OCI-M2 (cell line): ENCODE data around the gene LPIN3.

Experiments used
- DNase-seq: peaks from one replicate; lab custom pipeline; 2025; ENCODE audit not compliant: unreplicated experiment; lab: John Stamatoyannopoulos, UW

The LPIN3 gene

DNA sequence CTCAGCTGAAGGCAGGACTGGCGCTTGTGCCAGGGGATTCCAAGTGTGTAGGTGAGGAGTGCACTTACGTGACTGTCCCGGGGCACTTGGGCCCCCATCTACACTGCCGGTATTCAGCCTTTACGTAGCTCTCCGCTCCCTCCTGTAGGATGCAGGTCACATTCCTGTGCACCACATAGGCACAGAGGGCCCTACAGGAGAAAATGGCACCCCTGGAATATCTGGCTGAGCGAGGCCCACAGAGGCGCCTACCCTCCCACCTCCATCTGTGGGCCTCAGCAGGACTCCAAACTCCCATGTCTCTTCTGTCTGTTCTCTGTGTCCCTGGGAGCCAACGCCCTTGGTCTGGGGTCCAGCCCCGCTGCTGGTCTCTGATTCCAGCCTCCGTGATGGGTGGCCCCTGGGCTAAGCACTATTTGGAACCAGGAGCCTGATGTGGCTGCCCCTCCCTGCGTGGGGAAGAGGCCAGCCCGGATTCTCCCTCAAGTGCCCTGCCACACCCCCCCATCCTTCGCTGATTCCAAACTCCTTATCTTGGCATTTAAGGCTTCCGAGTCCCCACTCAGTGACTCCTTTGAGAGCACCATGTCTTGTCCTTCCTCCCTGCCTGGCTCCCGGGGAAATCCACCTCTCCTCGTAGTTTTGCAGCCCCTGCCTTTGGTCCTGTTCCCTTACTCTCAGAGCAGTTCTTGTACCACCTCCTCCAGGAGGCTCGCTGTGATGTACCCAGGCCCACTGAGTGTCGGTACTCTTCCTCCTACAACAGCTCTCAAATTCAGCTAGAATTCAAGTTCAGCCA is 24.5 kb downstream of the LPIN3 start:
- no peak for DNase-seq

DNA sequence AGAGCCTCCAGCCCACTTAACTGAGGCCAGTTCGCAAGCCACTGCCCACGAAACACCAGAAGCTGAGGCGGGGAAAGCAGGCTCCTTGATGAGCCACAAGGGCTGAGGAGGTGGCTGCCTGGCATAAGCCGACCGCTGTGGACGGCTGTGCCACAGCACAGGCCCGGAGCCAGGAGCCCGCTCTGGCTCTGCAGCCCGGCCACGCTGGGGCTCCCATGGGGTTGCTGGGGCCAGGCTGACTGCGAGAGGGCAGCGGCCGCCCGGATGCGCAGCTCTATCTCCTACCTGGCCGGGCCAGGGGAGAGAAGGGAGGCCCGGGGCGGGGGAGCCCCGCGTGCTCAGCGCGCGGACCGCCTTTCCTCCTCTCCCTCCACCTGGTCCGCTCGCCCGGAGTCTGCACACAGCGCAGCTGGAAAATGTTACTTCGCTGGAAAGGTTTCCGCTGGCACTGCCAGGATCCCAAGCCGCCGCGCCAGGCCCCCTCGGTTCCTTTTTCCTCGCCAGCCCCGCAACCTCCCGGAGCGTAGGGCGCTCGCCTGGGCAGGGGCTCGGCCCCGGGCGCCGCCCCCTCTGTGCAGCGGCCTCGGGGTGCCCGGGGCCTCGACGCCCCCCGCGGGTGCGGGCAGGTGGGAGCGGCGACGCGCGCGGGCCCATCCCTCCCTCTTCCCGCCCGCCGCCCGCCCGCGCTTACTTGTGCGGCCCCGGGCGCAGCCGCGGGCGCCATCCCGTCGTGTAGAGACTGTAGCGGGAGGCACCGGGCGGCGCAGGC is 25.3 kb downstream of the LPIN3 start:
- no peak for DNase-seq

DNA sequence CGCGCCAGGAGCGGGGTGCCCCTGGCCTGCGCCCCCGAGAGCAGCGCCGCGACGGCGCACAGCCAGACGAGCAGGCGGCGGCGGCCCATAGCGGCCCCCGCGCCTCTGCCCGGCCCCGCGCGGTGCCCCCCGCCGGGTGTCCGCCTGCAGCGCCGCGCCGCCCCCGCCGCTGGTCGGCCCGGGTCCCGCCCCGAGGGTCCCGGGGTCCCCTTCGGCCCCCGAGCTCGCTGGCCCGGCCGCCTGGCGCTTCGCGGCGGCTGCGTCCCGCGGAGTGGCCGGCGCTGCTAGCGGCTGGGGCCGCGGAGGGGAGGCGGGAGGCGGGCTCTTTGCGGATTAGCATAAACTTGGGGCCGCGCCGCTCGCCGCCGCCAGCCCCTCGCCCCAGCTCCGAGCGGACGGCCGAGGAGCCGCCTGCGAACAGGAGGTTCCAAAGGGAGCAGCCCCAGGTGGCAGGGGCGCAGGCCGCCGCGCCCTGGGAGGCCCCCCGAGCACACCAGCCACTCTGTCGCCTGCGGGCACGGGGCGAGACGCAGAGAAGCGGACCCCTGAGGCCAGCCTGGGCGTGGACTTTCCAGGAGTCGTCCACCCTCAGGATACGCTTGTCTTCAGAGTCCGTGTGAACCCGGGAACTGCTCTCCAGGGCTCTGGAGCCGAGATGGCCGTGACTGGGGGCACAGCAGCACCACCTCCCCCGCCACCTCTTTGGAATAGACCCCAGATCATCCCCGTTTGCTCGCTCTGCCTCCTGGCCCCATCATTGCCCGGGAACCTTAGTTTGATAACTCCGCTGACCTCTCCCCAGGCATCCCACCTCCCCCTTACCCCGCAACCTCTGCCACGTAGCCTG is 26.1 kb downstream of the LPIN3 start, which contains the start of gene EMILIN3:
Gene EMILIN3, minus strand, starts transcription at position 273 of the 847 bp plus-strand sequence. Its CDS starts 184 bp downstream, at position 89.
- DNase-seq, result no peak

DNA sequence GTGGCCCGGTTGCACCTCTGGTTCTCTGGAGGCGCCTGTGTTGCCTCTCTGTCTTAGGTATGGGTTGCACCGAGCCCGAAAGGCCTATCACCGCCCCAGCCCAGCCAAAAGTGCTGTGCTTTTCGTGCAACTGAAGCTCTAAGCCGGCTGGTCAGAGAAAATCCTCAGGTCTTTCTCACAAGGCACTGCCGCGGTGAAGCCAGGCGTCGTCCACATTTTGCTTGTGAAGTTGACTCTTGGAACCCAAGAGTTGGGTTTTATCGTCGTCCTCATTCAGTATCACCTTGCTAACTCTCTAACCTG is 26.7 kb downstream of the LPIN3 start:
- DNase-seq, result no peak

DNA sequence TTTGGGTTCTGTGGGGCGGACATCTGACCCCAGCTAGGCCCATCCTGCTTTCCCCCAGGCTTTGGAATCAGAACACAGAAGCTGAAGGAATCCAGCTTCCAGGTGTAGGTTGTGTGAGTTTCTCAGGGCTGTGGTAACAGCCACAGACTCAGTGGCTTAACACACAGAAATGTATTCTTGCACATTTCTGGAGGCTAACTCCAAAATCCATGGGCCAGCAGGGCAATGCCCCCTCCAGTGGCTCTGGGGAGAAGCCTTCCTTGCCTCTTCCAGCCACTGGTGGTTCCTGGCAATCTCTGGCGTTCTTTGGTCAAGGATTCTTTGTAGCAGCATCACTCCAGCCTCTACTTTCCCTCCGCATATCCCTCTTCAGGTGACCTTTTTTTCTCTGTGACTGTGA is 27.3 kb downstream of the LPIN3 start:
- DNase-seq, result no peak

DNA sequence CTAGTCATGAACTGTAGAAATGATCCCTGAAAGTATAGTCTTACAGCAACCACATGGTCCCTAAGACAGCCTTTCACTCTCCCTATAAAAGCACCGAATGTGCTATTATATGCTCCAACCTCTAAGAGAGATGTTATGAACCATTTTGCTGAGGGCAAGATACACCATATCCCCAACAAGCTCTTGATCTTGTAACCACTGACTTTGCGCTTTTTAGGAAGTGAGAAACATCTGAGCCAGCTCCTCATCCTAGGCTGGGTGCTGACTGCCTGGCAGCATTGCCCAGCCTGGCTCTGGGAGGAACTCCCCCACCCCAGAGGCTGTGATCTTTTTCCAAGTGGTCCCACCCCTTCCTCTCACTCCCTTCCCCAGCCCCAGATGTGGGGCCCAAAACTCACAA is 29.1 kb downstream of the LPIN3 start:
- no peak for DNase-seq

DNA sequence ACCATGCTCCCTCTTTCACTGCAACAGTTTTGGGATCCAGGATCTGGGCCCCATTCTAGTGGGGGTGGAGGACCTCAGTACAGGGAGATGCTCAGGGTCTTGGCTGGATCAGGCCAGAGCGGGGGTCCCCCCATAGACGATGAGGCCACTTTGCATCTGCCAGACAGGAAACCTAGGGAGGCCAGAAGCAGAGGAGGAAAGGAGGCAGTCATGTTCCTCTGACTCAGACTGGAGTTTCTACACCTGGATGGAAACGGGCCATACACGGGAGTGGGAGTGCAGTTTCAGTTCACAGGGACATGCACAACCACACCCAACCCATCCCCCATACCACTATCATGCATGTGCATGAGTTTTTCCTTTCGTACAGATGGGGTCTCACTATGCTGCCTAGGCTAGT is 29.6 kb downstream of the LPIN3 start:
- no peak for DNase-seq

DNA sequence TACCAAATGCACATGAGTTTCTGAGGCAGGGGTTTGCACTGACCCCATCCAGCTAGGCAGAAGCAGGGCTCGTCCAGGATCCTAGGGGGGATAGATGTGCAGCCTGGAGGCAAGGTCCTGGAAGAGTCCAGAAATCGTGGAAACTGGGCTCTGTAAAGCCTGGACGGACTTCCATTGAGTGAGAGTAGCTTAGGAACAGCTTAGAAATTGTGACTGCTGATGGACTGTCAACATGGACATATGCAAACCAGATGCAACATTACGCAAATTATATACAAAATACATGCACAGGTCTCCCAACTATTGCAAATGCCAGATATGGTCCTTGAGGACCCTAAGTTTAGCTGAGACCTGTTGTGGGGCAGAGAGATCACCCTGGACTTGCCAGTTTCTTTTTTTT is 30.8 kb downstream of the LPIN3 start:
- DNase-seq, result no peak

DNA sequence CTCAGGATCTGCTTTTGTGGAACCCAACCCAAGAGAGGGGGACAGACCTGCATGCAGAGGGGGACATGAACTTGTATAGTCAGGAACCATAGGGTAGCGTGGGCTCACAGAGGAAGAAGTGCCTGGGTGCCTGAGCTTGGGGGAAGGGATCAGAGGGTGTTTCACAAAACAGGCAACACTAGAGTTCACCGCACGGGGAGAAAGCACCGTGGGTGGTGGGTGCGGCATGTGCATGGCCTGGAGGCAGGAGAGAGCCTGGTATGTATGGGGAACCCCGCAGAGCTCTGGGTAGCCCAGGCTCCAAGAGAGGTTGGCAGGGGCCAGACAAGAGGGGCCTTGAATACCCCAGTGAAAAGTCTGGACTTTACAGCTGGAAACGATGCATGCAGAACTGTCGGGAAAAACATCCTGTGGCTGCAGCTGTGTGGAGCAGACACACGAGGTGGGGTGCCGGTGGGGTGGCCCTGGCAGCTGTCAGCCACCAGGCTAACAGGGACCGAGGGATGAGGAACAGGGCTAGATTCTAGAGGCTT is 32.7 kb downstream of the LPIN3 start:
- DNase-seq, result no peak

DNA sequence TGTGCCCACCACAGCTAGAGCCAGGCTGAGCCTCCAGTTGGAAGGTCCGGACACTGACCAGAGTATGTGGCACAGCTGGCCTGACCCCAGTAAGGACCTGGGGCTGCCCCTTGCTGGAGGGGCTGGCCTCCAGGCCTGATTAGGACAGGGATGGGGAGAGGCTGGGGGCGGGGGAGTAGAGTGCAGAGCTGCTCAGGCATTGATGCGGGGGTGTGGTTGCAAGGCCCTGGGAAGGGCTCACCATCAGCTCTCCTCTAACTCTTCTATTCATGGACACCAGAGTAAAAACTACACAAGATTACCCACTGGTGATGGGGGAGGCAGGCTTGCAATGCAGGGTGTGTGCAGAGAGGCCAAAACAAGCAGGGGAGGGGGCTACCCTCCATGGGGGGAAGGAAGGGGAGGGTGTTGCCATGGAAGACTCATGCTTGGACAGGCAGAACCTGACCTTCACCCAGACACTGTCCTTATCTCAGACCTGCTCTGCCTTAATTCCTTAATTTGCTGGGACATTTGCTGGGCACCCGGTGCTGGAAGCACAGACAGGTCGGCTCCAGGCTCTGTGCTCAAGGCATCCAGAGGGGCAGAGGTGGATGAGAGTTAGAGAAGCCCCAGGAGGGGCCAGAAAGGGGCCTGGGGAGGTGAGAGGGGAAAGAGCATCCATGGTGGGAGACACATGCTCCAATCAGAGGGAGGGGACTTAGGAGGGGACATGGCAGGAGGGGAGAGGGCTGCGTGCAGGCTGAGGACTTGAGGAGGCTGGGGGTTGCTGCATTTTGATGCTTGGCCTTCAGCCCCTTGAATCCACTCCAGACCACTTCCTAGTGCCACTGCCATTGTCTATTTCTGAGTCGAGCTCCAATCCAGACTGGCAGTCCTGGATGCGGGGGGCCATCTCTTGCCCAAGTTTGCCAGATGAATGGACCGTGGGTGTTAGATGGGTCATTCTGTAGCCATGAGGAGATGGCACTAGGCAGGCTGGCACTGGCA is 33.6 kb downstream of the LPIN3 start:
- DNase-seq, result no peak

DNA sequence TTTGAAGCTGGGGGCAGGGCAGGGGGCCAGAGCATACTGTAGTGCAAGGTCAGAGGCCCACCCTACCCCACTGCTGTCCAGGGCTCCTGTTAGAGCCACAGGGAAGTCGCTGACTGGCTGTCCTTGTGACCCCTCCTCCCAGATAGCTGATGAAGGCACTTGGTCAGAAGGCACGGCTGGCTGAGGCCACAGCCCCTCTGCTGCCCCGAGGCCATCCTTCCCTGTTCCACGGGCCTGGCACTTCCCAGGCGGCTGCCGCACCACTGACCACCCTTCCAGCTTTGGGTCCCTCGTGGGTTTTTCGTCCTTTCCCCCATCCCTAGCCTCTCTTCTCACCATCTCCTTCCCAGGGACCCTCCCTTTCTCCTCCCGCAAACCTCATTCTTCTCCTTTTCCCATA is 35.2 kb downstream of the LPIN3 start:
- DNase-seq, result no peak

DNA sequence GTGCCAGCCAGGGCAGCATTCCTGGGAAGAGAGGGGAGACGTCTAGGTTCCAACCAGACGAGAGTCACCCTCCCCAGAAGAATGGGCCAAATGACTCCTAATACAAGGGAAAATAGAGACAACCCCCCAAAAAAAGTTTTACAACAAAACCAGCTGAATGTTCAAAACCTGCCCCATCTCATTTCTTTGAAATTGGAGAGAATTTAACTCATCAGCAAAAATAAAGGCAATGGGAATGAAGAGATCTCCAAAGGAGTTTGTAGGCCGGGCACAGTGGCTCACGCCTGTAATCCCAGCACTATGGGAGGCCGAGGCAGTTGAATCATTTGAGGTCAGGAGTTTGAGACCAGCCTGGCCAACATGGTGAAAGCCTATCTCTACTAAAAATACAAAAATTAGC is 35.7 kb downstream of the LPIN3 start:
- no peak for DNase-seq

DNA sequence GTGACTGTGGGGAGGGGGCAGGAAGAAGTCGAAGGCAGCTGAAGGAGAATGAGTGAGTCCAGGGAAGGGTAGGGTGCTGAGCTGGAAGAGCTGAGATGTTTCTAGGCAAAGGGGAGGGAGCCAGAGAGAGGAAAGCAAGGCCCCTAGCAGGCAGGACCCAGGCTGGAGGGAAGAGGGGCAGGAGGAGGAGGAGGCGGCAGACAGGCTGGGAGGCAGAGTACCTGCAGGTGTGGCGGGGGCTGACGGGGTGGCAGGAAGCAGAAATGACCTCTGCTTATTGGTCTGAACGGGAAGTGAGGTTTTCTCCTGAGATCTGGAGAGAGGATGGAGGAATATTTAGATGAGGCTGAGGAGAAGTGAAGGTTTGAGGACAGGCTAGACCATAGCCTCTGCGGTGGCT is 36.7 kb downstream of the LPIN3 start:
- DNase-seq, result no peak

DNA sequence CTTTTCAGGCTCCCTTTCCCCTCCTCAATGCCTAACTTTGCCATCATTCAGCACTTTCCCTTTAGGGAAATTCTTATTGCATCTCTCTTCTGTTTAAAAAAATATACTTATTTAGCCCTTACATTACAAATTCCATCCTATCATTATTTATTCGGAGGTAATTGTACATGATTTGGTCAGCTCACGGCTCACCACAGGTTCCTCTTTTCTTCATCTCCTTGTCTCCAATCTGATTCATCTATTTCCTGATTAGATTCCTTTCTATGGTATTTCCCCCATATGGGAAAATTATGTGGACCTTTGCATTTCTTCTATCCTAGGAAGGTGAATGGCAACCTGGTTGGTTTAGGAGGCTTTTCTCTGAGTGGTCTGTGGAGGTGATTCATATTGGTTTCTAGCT is 38.9 kb downstream of the LPIN3 start:
- no peak for DNase-seq

DNA sequence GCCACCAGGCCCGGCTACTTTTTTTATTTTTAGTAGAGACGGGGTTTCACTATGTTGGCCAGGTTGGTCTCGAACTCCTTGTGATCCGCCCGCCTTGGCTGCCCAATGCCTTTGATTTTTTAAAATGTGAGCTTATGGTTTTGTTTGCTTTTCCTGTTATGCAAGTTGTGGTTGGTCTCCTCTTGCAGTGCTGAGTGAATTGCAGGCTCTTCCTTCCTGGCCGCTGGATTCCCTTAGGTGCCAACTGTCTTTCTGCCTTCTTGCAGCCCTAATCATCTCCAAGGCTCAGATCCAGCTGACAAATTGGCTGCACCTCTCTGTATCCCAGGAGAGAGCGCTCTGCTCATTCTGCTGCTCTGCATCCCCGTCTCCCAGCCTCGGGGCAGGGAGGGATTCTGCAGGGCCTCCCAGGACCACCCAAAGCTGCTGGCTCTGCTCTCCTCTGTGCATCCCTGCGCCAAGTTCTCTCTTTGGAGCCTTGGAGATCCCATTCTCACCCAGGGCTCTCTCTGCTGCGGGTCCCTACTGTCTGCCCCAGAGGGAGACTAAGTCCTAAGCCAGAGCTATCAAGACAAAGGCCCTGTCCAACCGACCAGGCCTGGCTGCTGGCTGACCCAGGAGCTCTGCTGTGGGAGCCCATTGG is 40.1 kb downstream of the LPIN3 start:
- DNase-seq, result no peak

DNA sequence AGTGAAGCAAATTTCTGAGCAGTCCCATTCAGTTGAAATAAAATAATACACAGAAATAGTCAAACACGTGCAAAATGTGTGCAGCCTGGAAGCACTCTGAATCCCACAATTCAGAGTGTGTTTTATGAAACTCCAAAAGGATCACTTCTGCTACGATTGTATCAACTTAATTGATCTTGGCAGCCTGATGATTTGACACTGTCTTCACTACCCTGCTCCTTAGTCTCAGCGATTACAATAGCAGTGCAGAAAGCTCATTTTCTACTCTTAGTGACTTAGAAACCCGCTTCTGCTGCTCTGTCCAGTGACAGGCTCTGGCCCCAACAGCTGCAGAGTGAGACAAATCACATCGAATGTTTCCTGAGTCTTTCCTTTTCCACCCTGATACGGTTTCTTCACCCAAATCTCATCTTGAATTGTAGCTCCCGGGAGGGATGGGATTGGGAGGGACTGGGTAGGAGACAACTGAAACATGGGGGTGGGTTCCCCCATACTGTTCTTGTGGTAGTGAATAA is 42.2 kb downstream of the LPIN3 start:
- no peak for DNase-seq

DNA sequence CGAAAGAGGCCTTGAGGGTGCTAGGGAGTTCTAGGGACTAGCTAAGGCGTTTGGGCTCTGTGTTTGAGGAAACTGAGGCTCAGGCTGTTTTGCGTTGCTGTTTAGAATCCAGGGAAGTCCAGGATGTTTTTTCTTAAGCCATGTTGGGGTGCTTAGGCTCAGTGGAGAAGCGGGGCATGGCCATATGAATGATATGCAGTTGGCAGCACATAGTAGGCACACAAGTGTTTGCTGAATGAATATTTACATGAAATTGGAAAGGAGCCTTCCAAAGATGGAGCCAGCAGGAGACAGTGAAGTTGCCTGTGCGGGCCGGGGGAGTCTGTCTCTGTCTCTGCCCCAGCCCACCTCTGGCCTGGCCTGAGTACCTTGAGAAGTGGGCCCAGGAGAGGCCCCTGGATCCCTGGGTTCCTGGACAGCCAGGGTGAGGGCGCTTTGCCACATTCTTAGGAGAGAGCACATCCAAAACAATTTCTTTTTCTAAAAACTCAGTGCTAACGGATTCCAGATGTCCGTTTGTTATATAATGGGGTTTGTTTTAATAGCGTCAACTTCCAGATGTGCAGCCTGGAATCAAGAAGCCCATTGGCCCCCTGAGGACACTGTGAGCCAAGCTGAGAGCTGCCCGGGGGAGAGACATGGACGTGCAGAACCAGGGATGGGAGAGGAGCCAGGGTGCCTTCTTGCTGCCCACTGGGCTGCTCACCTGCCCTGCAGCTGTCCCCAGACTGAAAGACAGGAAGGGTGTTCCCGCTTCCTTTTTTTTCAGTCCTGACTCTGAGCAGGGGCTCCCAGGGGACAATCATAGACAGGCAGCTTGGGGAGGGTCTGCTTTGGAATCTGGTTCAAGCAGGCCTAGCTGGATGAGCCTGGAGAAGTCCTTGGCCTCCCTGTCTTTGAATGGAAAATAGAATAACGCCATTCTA is 46.1 kb downstream of the LPIN3 start:
- no peak for DNase-seq

DNA sequence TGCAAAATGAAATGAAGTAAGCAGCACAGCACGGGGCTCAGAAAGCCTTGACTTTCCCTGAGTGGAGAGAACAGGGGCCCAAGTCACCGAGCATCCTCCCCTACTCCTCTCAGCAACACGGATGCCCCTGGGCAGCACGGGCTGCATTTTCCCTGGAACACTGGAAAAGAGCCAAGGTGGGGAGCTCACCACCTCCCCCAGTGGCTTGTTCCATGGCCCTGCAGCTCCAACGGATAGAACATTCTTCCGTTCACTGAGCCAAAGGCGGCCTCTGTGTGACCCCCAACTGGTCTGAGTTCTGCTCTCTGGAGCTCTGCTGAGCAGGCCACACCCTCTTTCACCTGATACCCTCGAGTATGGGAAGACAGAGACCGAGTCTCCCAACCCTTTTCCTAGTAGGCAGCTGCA is 46.8 kb downstream of the LPIN3 start:
- DNase-seq, result no peak
